CD4-positive, alpha-beta T cell (primary cell): ENCODE data around the gene SDHA. TPM values are rescaled to one million over a fixed set of nuclear protein-coding genes. Genes with fewer than 3 reads are reported as not detected.

Experiments
- ATAC-seq: fragments of 200-7000 bp; cut with Tn5 transposase; one replicate; pipeline ENCODE4 v1.10.0; 2022; ENCODE audit warnings: mild to moderate bottlenecking; ENCODE audit not compliant: poor library complexity
- CTCF ChIA-PET: fragments of 350-600 bp; sonication (Branson Sonifier 250); formaldehyde crosslinking; loops from one replicate; lab custom pipeline; 2021; ENCODE audit warnings: antibody characterized with exemption, inconsistent platforms; lab: Charles Lee
- POLR2A ChIA-PET: fragments of 350-600 bp; sonication (Branson Sonifier 250); formaldehyde crosslinking; loops from one replicate; lab custom pipeline; 2021; ENCODE audit warnings: antibody characterized with exemption, inconsistent platforms; lab: Charles Lee
- DNase-seq, 14 experiments: peaks; one replicate each; pipeline ENCODE4 v3.0.0-alpha.2; 2013 to 2020; ENCODE audit warnings: mixed read lengths in 2 of 14
- H3K27ac ChIP-seq, 2 donors: one replicate each; pipeline versions ENCODE4 v1.5.1 to v1.7.0; 2013; ENCODE audit warnings: low read length in 2 of 2, low read depth in 1 of 2, mild to moderate bottlenecking in 1 of 2
- H3K27me3 ChIP-seq, 2 experiments: 1 replicate in 1 of 2; 2 replicates in 1 of 2; pipeline versions ENCODE4 v1.6.1 to v1.7.0; 2013; ENCODE audit warnings: low read length in 2 of 2, control low read depth in 1 of 2, mild to moderate bottlenecking in 1 of 2, moderate library complexity in 1 of 2; ENCODE audit not compliant: insufficient read depth in 2 of 2, control insufficient read depth in 1 of 2
- H3K36me3 ChIP-seq: one replicate; pipeline ENCODE4 v1.6.1; 2013; ENCODE audit warnings: low read length, control low read depth; ENCODE audit not compliant: insufficient read depth
- H3K4me1 ChIP-seq: one replicate; pipeline ENCODE4 v1.6.1; 2013; ENCODE audit warnings: low read length, control low read depth; ENCODE audit not compliant: insufficient read depth
- H3K4me3 ChIP-seq: one replicate; pipeline ENCODE4 v1.5.1; 2013; ENCODE audit warnings: mild to moderate bottlenecking, low read length, moderate library complexity
- H3K9me3 ChIP-seq, 2 experiments: 1 replicate in 1 of 2; 2 replicates in 1 of 2; pipeline versions ENCODE4 v1.6.1 to v1.7.0; 2013; ENCODE audit warnings: low read length in 2 of 2, mild to moderate bottlenecking in 2 of 2, control low read depth in 1 of 2, moderate library complexity in 1 of 2; ENCODE audit not compliant: control insufficient read depth in 1 of 2, insufficient read depth in 1 of 2
- H3K27ac Mint-ChIP-seq: one replicate; pipeline ENCODE4 v1.8.0; 2020; ENCODE audit warnings: mixed read lengths
- H3K27me3 Mint-ChIP-seq: one replicate; pipeline ENCODE4 v1.8.0; 2021; ENCODE audit warnings: mixed read lengths
- H3K36me3 Mint-ChIP-seq: one replicate; pipeline ENCODE4 v1.8.0; 2021; ENCODE audit warnings: low read depth, mixed read lengths
- H3K4me1 Mint-ChIP-seq: one replicate; pipeline ENCODE4 v1.8.0; 2021; ENCODE audit warnings: low read depth, mixed read lengths
- H3K4me3 Mint-ChIP-seq: one replicate; pipeline ENCODE4 v1.8.0; 2020; ENCODE audit warnings: mild to moderate bottlenecking, mixed read lengths
- H3K9me3 Mint-ChIP-seq: one replicate; pipeline ENCODE4 v1.8.0; 2020; ENCODE audit warnings: mixed read lengths
- intact Hi-C, 2 experiments: fragments of 100-400 bp; cut with DNase I in 1 of 2; cut with micrococcal nuclease in 1 of 2; formaldehyde crosslinking; loops; one replicate each; pipeline versions ENCODE4 v1.15.1 to v1.9.0; 2023 to 2025; cut with DNase I, micrococcal nuclease
- total RNA-seq, 174 experiments: library from RNA in 2 of 174; stranded (reverse) in 2 of 174; gene quantifications; one replicate each; pipeline ENCODE4 v1.2.3 and lab custom pipeline; 2021 to 2026
- TF ChIP-seq, protein P1 (sequence below): fragments of 200-600 bp; IDR thresholded peaks from one replicate; pipeline ENCODE4 v1.8.0; 2022; ENCODE audit warnings: antibody characterized with exemption, mild to moderate bottlenecking

The SDHA gene
- total RNA-seq, 2 experiments from 2014 or later = 244 to 245 TPM

- Mint-ChIP-seq H3K9me3 (no peaks in the 10 kb centered on the region), H3K4me1 (no peaks in the 10 kb centered on the region), H3K27me3 (peaks cover 4% of the 10 kb centered on the region), H3K27ac (no peak overlapping the region), H3K36me3 (no peaks in the 10 kb centered on the region), H3K4me3 (no peak overlapping the region)
- H3K27me3 ChIP-seq = no peaks in the 10 kb centered on the region
- intact Hi-C loops = no loop called here
- ChIA-PET POLR2A (no interaction called here), CTCF (no interaction called here)
- TF ChIP-seq, protein P1, sequence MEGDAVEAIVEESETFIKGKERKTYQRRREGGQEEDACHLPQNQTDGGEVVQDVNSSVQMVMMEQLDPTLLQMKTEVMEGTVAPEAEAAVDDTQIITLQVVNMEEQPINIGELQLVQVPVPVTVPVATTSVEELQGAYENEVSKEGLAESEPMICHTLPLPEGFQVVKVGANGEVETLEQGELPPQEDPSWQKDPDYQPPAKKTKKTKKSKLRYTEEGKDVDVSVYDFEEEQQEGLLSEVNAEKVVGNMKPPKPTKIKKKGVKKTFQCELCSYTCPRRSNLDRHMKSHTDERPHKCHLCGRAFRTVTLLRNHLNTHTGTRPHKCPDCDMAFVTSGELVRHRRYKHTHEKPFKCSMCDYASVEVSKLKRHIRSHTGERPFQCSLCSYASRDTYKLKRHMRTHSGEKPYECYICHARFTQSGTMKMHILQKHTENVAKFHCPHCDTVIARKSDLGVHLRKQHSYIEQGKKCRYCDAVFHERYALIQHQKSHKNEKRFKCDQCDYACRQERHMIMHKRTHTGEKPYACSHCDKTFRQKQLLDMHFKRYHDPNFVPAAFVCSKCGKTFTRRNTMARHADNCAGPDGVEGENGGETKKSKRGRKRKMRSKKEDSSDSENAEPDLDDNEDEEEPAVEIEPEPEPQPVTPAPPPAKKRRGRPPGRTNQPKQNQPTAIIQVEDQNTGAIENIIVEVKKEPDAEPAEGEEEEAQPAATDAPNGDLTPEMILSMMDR = no peak
- DNase-seq (no peak), ATAC-seq (no peak)
- H3K4me1 ChIP-seq = no peaks in the 10 kb centered on the region
- no peak overlapping the region for H3K27ac ChIP-seq
- no peaks in the 10 kb centered on the region for H3K36me3 ChIP-seq
- no peak overlapping the region for H3K4me3 ChIP-seq
- H3K9me3 ChIP-seq = no peaks in the 10 kb centered on the region
Measured at GRCh38 chr5:174876-175465, 43.1 kb upstream of the SDHA start.

DNA sequence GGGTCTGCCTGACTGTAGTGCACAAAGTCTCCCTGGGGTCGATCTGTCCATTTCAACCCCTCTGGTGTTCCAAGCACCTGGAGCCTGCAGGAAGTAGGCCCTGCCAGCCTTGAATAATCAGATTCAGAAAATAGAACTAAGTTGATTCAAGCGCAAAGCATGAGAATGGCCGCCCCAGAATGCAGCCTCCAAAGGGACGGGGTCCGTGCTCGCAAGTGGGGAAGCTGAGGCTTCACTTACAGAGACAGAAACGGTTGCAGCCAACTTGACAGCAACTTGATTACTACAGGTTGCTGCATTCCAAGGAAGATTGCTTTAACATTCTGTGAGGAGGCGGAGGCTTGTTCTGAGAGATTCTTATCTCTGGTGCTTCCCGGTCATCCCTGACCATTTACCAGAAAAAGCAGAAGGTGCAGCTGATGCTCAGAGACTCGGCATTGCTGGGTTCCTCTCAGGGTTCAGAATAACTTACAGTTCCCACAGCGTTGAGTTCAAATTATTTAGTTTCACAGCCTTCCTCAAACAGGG lies 41.8 kb upstream of the SDHA start:
- ChIA-PET POLR2A (no interaction called here), CTCF (no interaction called here)
- H3K4me3 ChIP-seq = no peak overlapping the region
- Mint-ChIP-seq H3K4me1 (no peaks in the 10 kb centered on the region), H3K27me3 (peaks cover 4% of the 10 kb centered on the region), H3K9me3 (no peaks in the 10 kb centered on the region), H3K27ac (no peak overlapping the region), H3K36me3 (no peaks in the 10 kb centered on the region), H3K4me3 (no peak overlapping the region)
- H3K9me3 ChIP-seq = no peaks in the 10 kb centered on the region
- no peak overlapping the region for H3K27ac ChIP-seq
- no peak for ATAC-seq
- no peak for DNase-seq
- H3K4me1 ChIP-seq = no peaks in the 10 kb centered on the region
- no peaks in the 10 kb centered on the region for H3K36me3 ChIP-seq
- TF ChIP-seq, protein P1 = no peak
- intact Hi-C loops = no loop called here
- no peaks in the 10 kb centered on the region for H3K27me3 ChIP-seq

DNA sequence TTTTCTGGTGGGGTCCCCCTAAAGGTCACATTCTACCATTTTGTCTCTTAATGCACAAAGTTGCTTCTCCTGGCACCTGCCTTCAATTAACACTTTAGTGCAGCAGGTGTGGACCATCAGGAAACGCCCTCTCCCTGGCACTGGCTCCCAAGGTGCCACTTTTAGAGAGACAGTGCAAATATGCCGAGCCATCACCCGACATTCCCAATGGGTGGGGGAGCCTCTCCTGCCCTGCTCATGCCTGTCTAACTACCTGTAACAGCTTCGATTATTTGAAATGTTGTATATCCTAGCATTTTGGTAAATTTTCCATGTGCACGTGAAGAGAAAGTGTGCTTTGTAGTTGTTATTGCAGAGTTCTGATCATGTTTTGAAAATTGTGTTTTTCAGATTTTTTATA lies 40.0 kb upstream of the SDHA start:
- Histone ChIP-seq H3K4me1 (no peaks in the 10 kb centered on the region), H3K36me3 (no peaks in the 10 kb centered on the region), H3K27me3 (no peaks in the 10 kb centered on the region), H3K27ac (no peak overlapping the region), H3K9me3 (no peaks in the 10 kb centered on the region), H3K4me3 (no peak overlapping the region)
- Mint-ChIP-seq H3K9me3 (no peaks in the 10 kb centered on the region), H3K27me3 (peaks cover 4% of the 10 kb centered on the region), H3K4me1 (no peaks in the 10 kb centered on the region), H3K4me3 (no peak overlapping the region), H3K36me3 (no peaks in the 10 kb centered on the region), H3K27ac (no peak overlapping the region)
- intact Hi-C loops = no loop called here
- ATAC-seq = no peak
- ChIA-PET POLR2A (no interaction called here), CTCF (no interaction called here)
- TF ChIP-seq, protein P1 = no peak
- DNase-seq = no peak
